ENCODE data around the gene PBX4. TPM values are rescaled to one million over a fixed set of nuclear protein-coding genes. Genes with fewer than 3 reads are reported as not detected.

PBX4 gene
- total and polyA plus RNA-seq, 2 donors (not counting 1 experiment from before 2014, with no cell fraction given) = 11.7 TPM

GRCh38 chr19:19554074-19555023 is 64.1 kb downstream of the PBX4 start:
- peak overlapping the region; percentile 16 for H2AFZ ChIP-seq (ENCODE audit: insufficient read depth, low read depth, low read length, poor library complexity, severe bottlenecking)
- H3K4me3 ChIP-seq (ENCODE audit: control extremely low read depth in 1 of 5, extremely low read depth in 1 of 5, insufficient read depth in 1 of 5, low read depth in 2 of 5, low read length in 4 of 5) = no peak overlapping the region
- H4K20me1 ChIP-seq (ENCODE audit: control insufficient read depth, insufficient read depth, low read length, poor library complexity, severe bottlenecking) = no peaks in the 10 kb centered on the region
- TF ChIP-seq, protein P1, sequence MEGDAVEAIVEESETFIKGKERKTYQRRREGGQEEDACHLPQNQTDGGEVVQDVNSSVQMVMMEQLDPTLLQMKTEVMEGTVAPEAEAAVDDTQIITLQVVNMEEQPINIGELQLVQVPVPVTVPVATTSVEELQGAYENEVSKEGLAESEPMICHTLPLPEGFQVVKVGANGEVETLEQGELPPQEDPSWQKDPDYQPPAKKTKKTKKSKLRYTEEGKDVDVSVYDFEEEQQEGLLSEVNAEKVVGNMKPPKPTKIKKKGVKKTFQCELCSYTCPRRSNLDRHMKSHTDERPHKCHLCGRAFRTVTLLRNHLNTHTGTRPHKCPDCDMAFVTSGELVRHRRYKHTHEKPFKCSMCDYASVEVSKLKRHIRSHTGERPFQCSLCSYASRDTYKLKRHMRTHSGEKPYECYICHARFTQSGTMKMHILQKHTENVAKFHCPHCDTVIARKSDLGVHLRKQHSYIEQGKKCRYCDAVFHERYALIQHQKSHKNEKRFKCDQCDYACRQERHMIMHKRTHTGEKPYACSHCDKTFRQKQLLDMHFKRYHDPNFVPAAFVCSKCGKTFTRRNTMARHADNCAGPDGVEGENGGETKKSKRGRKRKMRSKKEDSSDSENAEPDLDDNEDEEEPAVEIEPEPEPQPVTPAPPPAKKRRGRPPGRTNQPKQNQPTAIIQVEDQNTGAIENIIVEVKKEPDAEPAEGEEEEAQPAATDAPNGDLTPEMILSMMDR (IDR thresholded peaks at IDR 0.05) = peak; percentile 79
- no peak for TF ChIP-seq EZH2 (IDR thresholded peaks at IDR 0.05; ENCODE audit: borderline replicate concordance, insufficient read depth, low read depth, low read length, poor library complexity, severe bottlenecking)
- ATAC-seq (ENCODE audit: low read depth) = peak; percentile 53
- peaks cover 0 to 11% (median 0%) of the 10 kb centered on the region in 3 donors for H3K9me3 ChIP-seq (ENCODE audit: control extremely low read depth in 1 of 3, control insufficient read depth in 2 of 3, insufficient read depth in 1 of 3, low read length in 2 of 3)
- no peaks in the 10 kb centered on the region for H3K4me1 Mint-ChIP-seq
- no peak overlapping the region for H3K4me3 Mint-ChIP-seq
- H3K27ac Mint-ChIP-seq = no peak overlapping the region
- no peak overlapping the region for H3K9ac ChIP-seq (ENCODE audit: low read length)
- CTCF ChIA-PET = interaction anchor here (0.6 to 2.0 kb wide), 13 partner anchors 11 to 139 kb away, joined by 3 to 17 read pairs (median 4); partner anchors contain the start of gene GMIP
- no peak overlapping the region for H3K27ac ChIP-seq (ENCODE audit: low read length in 2 of 2)
- H3K27me3 ChIP-seq (replicated peaks in 1 of 4; ENCODE audit: control extremely low read depth in 1 of 4, control insufficient read depth in 3 of 4, insufficient read depth in 4 of 4, low read length in 3 of 4) = peaks cover 0 to 4% (median 0%) of the 10 kb centered on the region in 4 experiments
- intact Hi-C loops (cut with micrococcal nuclease) = no loop called here
- H3K9me3 Mint-ChIP-seq (ENCODE audit: insufficient read depth) = no peaks in the 10 kb centered on the region
- POLR2A ChIA-PET = interaction anchor here (0.6 kb wide), 1 partner anchor 94 kb away, joined by 6 read pairs; no protein-coding TSS in a partner anchor
- H3K36me3 ChIP-seq (replicated peaks in 1 of 2; ENCODE audit: control extremely low read depth in 1 of 2, control insufficient read depth in 1 of 2, extremely low read depth in 1 of 2, insufficient read depth in 2 of 2, low read length in 1 of 2) = no peaks in the 10 kb centered on the region
- H3K4me1 ChIP-seq (ENCODE audit: control insufficient read depth in 2 of 2, insufficient read depth in 2 of 2, low read length in 2 of 2) = peaks cover 0 to 2% of the 10 kb centered on the region in 2 donors
- DNase-seq = peak; percentile 61
- 78% methylated on average over 32 of the region's 34 CpGs for WGBS (ENCODE audit: insufficient coverage)
- H3K79me2 ChIP-seq (ENCODE audit: control insufficient read depth, insufficient read depth, low read length) = no peaks in the 10 kb centered on the region
- no peak overlapping the region for H3K4me2 ChIP-seq (replicated peaks; ENCODE audit: low read depth, low read length, poor library complexity, severe bottlenecking)
- H3K27me3 Mint-ChIP-seq = peaks cover 4% of the 10 kb centered on the region

DNA sequence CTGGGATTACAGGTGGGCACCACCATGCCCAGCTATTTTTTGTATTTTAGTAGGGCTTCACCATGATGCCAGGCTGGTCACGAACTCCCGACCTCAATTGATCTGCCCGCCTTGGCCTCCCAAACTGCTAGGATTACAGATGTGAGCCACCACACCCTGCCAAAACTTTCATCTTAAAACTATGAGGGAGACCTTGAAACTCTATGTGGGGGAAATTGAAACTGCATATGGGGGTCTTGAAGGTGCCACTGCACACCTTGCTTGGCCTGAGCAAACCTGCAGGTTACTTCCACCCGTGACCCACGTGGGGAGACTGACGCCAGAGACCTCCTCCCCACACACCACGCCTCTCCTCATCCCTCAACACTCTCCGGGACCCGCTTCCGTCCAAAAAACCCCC is 64.8 kb downstream of the PBX4 start:
- H3K9me3 ChIP-seq (ENCODE audit: control extremely low read depth in 1 of 3, control insufficient read depth in 2 of 3, insufficient read depth in 1 of 3, low read length in 2 of 3) = peaks cover 0 to 11% (median 0%) of the 10 kb centered on the region in 3 donors
- H3K4me2 ChIP-seq (replicated peaks; ENCODE audit: low read depth, low read length, poor library complexity, severe bottlenecking) = no peak overlapping the region
- Mint-ChIP-seq H3K27ac (no peak overlapping the region), H3K9me3 (ENCODE audit: insufficient read depth) (no peaks in the 10 kb centered on the region), H3K27me3 (peaks cover 8% of the 10 kb centered on the region), H3K4me1 (no peaks in the 10 kb centered on the region), H3K4me3 (no peak overlapping the region)
- TF ChIP-seq, protein P1 (IDR thresholded peaks at IDR 0.05) = no peak
- TF ChIP-seq EZH2 (IDR thresholded peaks at IDR 0.05; ENCODE audit: borderline replicate concordance, insufficient read depth, low read depth, low read length, poor library complexity, severe bottlenecking) = no peak
- no peak overlapping the region for H3K27ac ChIP-seq (ENCODE audit: low read length in 2 of 2)
- ATAC-seq (ENCODE audit: low read depth) (no peak), DNase-seq (no peak)
- 92% methylated on average over 7 of the region's 10 CpGs for WGBS (ENCODE audit: insufficient coverage)
- ChIA-PET CTCF (interaction anchor here (0.6 to 1.6 kb wide), 10 partner anchors 12 to 139 kb away, joined by 3 to 17 read pairs (median 5); no protein-coding TSS in a partner anchor), POLR2A (no interaction called here)
- H3K27me3 ChIP-seq (replicated peaks in 1 of 4; ENCODE audit: control extremely low read depth in 1 of 4, control insufficient read depth in 3 of 4, insufficient read depth in 4 of 4, low read length in 3 of 4) = peaks cover 0 to 7% (median 0%) of the 10 kb centered on the region in 4 experiments
- H3K4me3 ChIP-seq (ENCODE audit: control extremely low read depth in 1 of 5, extremely low read depth in 1 of 5, insufficient read depth in 1 of 5, low read depth in 2 of 5, low read length in 4 of 5) = no peak overlapping the region
- peaks cover 0 to 2% of the 10 kb centered on the region in 2 donors for H3K4me1 ChIP-seq (ENCODE audit: control insufficient read depth in 2 of 2, insufficient read depth in 2 of 2, low read length in 2 of 2)
- H3K79me2 ChIP-seq (ENCODE audit: control insufficient read depth, insufficient read depth, low read length) = no peaks in the 10 kb centered on the region
- intact Hi-C loops (cut with micrococcal nuclease) = no loop called here
- H3K9ac ChIP-seq (ENCODE audit: low read length) = no peak overlapping the region
- no peaks in the 10 kb centered on the region for H4K20me1 ChIP-seq (ENCODE audit: control insufficient read depth, insufficient read depth, low read length, poor library complexity, severe bottlenecking)
- no peaks in the 10 kb centered on the region for H3K36me3 ChIP-seq (replicated peaks in 1 of 2; ENCODE audit: control extremely low read depth in 1 of 2, control insufficient read depth in 1 of 2, extremely low read depth in 1 of 2, insufficient read depth in 2 of 2, low read length in 1 of 2)
- H2AFZ ChIP-seq (ENCODE audit: insufficient read depth, low read depth, low read length, poor library complexity, severe bottlenecking) = no peak overlapping the region
